Thymus (tissue), 11 donors: Measurements from ENCODE around the gene FMN1. TPM values are rescaled to one million over a fixed set of nuclear protein-coding genes. Genes with fewer than 3 reads are reported as not detected.
A peak's percentile ranks its signal among the peaks of the same experiment; 100 is the strongest.

Experiments used
- DNase-seq, 9 donors: peaks; one replicate each; pipeline ENCODE4 v3.0.0-alpha.2; 2013; ENCODE audit warnings: low spot score in 9 of 9, low read depth in 6 of 9, missing footprints in 1 of 9
- H3K27ac ChIP-seq, 2 donors: one replicate each; pipeline ENCODE4 v1.5.1; 2013; ENCODE audit warnings: control low read depth in 1 of 2, low read depth in 1 of 2, low read length in 1 of 2, mild to moderate bottlenecking in 1 of 2, moderate library complexity in 1 of 2
- H3K27me3 ChIP-seq, 2 donors: one replicate each; pipeline ENCODE4 v1.5.1; 2013; ENCODE audit warnings: low read length in 1 of 2; ENCODE audit not compliant: control insufficient read depth in 2 of 2, insufficient read depth in 1 of 2
- H3K36me3 ChIP-seq, 2 donors: one replicate each; pipeline ENCODE4 v1.5.1; 2013; ENCODE audit warnings: low read length in 1 of 2, mild to moderate bottlenecking in 1 of 2, moderate library complexity in 1 of 2; ENCODE audit not compliant: control insufficient read depth in 2 of 2, insufficient read depth in 2 of 2
- H3K4me1 ChIP-seq, 2 donors: one replicate each; pipeline ENCODE4 v1.5.1; 2013; ENCODE audit warnings: low read length in 2 of 2; ENCODE audit not compliant: control insufficient read depth in 2 of 2, insufficient read depth in 2 of 2
- H3K4me3 ChIP-seq, 2 donors: one replicate each; pipeline ENCODE4 v1.5.1; 2013; ENCODE audit warnings: low read length in 2 of 2, control low read depth in 1 of 2, mild to moderate bottlenecking in 1 of 2
- H3K9me3 ChIP-seq, 2 donors: one replicate each; pipeline ENCODE4 v1.5.1; 2013; ENCODE audit warnings: low read length in 1 of 2, mild to moderate bottlenecking in 1 of 2; ENCODE audit not compliant: control insufficient read depth in 2 of 2, insufficient read depth in 1 of 2
- WGBS: extraction: QIAGEN DNeasy Blood & Tissue Kit; methylation state at CpG from one replicate; pipeline ENCODE4 v1.1.7; 2013; 5-methylcytosine and 5-hydroxymethylcytosine counted together
- polyA plus RNA-seq: library from polyadenylated mRNA; stranded (reverse); fragments of 200-250 nt; gene quantifications from one replicate; pipeline ENCODE4 v1.2.3, GENCODE V29; 2013
- total RNA-seq: library from RNA; stranded (reverse); fragments of 120-200 nt; gene quantifications from one replicate; pipeline ENCODE4 v1.2.4, GENCODE V29; 2013
- donor health status: healthy.

FMN1 gene
- total and polyA plus RNA-seq, 2 donors, result 2.6 to 24.8 TPM

DNA sequence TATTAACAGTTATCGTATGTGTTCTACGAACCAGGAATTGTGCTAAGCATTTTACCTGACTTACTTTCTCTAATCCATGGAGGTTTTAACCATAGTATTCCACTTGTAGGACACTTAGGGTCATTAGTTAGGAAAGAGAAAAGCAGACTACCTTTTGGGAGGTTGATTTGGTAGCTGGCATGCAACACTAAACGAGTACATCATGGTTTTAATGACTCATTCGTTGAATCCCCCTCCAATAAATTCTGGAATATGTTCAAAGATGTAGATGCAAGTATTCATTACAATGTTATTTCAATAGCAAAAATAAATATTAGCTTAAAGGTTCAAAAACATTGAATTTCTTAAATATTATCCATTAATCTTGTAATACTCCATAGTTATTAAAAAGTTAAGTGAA lies 162.5 kb downstream of the FMN1 start:
- WGBS, result 82% methylated on average over 4 of the region's 4 CpGs
- no peak for DNase-seq

DNA sequence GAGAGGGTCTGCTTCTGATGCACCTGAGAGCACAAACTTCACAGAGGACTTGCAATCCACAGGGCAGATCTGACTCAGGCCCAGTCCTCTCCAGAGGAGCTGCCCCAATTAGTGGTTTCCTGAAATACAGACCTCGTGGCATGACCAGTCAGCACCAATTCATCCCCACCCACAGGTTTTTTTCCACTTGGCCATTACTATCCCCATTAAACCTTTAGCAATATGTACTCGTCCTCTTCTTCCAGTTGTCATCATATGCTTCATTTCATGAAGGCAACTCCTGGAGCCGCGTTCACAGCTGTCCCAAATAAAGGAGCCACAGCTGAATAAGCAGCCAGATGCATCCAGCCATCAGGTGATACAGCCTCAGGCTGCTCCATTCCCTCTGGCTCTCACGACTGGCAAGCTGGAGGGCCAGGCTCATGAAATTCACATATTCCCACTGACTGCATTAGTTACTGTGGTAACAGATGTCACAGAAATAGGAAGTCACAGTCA lies 163.1 kb downstream of the FMN1 start:
- H3K4me3 ChIP-seq, result no peak overlapping the region
- H3K36me3 ChIP-seq, result no peaks in the 10 kb centered on the region
- H3K27me3 ChIP-seq, result no peaks in the 10 kb centered on the region
- DNase-seq, result no peak
- H3K9me3 ChIP-seq, result no peaks in the 10 kb centered on the region
- H3K27ac ChIP-seq, result no peak overlapping the region
- 87% methylated on average over 5 of the region's 5 CpGs for WGBS
- H3K4me1 ChIP-seq, result peaks cover 17 to 34% of the 10 kb centered on the region in 2 donors

More for the DNA sequence above, 162.5 kb downstream of the FMN1 start:
- Histone ChIP-seq H3K27ac (no peak overlapping the region), H3K9me3 (no peaks in the 10 kb centered on the region), H3K27me3 (no peaks in the 10 kb centered on the region), H3K36me3 (no peaks in the 10 kb centered on the region), H3K4me1 (peaks cover 12 to 28% of the 10 kb centered on the region in 2 donors), H3K4me3 (no peak overlapping the region)

DNA sequence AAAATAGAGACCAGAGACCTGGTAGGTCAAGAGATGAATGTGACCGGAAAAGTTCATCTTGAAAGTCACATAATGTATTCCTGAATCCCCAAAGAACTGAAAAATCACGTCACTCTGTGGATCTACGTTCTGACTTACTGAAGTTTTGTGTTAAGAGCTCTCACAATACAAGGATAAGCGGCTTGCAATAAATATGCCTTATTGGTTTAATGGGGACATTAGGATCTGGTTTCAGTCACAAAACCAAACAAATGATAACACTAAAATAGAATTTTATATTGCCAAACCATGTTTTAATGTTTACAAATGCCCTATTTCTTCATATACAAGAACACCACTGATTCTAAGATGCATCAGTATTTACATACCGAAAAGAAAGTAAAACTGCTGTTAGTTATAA lies 164.2 kb downstream of the FMN1 start:
- WGBS, result 98% methylated on average over 5 of the region's 5 CpGs
- H3K4me1 ChIP-seq, result peaks cover 17 to 34% of the 10 kb centered on the region in 2 donors

DNA sequence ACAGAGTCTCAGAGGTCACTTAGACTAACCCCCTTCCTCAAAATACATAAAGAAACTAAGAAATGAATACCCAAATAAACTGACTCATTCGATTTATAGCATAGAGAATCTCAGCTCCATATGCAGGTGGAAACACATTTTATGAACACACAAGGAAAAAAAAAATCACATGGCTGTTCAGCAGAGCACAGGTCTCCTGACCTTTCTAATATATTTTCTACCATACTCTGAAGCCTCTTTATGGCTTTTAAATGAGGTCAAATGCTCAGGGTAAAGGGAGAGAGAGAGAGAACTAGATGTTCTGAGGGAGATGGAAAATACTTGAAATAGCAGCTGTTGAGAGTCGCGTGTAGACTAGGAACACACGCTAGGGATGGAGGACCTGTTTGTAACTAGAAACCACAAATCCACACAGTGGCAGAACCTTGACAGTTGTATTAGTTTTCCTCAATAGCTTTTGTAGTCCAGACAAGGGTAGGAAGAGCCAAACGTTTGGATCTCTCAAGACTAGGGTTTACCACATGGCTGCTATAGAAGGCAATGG lies 165.3 kb downstream of the FMN1 start:
- Histone ChIP-seq H3K36me3 (no peaks in the 10 kb centered on the region), H3K9me3 (no peaks in the 10 kb centered on the region), H3K4me1 (peaks cover 17 to 34% of the 10 kb centered on the region in 2 donors), H3K4me3 (no peak overlapping the region), H3K27me3 (no peaks in the 10 kb centered on the region), H3K27ac (peak overlapping the region; percentile 82 to 94)
- 45% methylated on average over 5 of the region's 5 CpGs for WGBS
- peak in 1 of 9 donors; percentile 52 for DNase-seq

More for the DNA sequence above, 164.2 kb downstream of the FMN1 start:
- Histone ChIP-seq H3K36me3 (no peaks in the 10 kb centered on the region), H3K27ac (peak overlapping the region in 1 of 2 donors; percentile 12), H3K27me3 (no peaks in the 10 kb centered on the region), H3K4me3 (no peak overlapping the region), H3K9me3 (no peaks in the 10 kb centered on the region)
- no peak for DNase-seq

DNA sequence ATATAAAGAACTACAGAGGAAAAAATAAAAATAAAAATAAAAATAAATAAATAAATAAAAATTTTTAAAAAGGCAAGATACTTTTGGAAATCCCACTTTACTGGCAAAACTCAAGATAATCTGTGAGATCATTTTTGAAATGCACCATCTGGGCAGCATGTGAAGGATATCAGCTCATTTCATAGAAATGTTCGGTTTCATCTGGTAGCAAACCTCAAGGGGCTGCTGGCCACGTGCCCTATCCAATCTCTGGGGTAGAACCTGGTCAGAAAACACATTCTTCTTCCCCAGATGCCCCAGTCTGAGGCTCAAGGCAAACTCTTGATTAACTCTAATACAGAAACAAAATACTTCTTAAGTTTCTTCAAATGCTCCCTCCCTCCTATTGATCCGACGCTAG lies 166.0 kb downstream of the FMN1 start:
- H3K36me3 ChIP-seq, result no peaks in the 10 kb centered on the region
- H3K27ac ChIP-seq, result peak overlapping the region; percentile 88 to 94
- no peak overlapping the region for H3K4me3 ChIP-seq
- WGBS, result 88% methylated on average over 4 of the region's 4 CpGs
- no peaks in the 10 kb centered on the region for H3K9me3 ChIP-seq
- H3K4me1 ChIP-seq, result peaks cover 17 to 34% of the 10 kb centered on the region in 2 donors
- no peak for DNase-seq
- H3K27me3 ChIP-seq, result no peaks in the 10 kb centered on the region

DNA sequence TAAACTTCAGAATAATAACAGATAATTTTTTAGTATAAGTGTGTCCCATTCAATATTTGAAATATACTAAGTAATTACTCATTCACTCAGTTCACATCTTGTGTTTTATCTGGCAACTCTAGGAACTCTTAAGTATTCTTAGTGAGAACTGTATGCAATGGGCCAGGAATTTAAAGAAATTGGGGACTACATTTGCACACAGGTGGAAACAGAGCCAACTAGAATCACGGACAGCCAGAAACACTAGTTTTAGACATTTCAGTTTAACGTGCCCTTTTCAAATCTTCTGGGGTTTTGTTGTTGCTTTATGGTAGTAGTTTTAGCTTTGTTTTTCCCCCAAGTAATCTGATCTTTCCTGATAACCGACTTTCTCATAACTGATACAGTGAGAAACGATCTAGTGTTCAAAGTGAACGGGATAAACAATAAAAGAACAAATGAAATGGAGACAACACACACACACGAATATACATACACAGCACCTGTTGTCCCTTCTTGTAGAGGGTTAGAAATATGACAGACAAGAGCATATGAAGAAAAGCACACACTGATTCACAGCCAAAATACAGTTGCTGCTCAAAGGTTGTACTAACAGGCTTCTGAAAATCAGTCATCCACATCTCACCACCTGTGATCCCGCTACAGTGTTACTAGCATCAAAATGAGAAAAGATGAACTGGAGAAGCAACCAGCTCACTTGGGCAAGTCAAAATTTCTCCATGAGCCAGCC lies 167.0 kb downstream of the FMN1 start:
- no peaks in the 10 kb centered on the region for H3K27me3 ChIP-seq
- H3K4me3 ChIP-seq, result no peak overlapping the region
- DNase-seq, result peak in 2 of 9 donors; percentile 44 to 49
- H3K4me1 ChIP-seq, result peaks cover 23 to 40% of the 10 kb centered on the region in 2 donors
- H3K27ac ChIP-seq, result peak overlapping the region; percentile 87 to 94
- no peaks in the 10 kb centered on the region for H3K9me3 ChIP-seq
- no peaks in the 10 kb centered on the region for H3K36me3 ChIP-seq
- WGBS, result 37% methylated on average over 7 of the region's 7 CpGs

DNA sequence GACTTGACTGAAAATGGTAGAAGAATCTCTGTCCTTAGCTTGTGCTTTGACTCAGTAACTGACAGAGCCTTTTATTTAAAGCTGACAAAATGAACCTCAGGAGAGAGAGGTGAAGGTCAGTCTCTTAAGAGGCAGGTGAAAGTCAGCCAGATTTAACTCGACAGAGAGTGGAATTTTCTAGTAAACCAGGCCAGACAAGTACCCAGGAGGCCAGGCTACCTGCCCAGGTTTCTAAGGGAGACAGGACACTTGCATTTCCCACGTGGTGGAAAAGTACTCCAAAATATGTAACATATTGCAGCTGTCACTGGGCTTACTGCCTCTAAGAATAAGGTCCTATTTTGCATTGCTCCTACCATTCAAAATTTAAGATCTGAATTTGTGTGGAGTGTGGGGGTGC lies 167.9 kb downstream of the FMN1 start:
- H3K27me3 ChIP-seq, result no peaks in the 10 kb centered on the region
- 78% methylated on average over 2 of the region's 2 CpGs for WGBS
- no peak for DNase-seq
- no peaks in the 10 kb centered on the region for H3K36me3 ChIP-seq
- H3K9me3 ChIP-seq, result no peaks in the 10 kb centered on the region
- peak overlapping the region; percentile 80 to 94 for H3K27ac ChIP-seq
- H3K4me3 ChIP-seq, result no peak overlapping the region
- peaks cover 23 to 45% of the 10 kb centered on the region in 2 donors for H3K4me1 ChIP-seq

DNA sequence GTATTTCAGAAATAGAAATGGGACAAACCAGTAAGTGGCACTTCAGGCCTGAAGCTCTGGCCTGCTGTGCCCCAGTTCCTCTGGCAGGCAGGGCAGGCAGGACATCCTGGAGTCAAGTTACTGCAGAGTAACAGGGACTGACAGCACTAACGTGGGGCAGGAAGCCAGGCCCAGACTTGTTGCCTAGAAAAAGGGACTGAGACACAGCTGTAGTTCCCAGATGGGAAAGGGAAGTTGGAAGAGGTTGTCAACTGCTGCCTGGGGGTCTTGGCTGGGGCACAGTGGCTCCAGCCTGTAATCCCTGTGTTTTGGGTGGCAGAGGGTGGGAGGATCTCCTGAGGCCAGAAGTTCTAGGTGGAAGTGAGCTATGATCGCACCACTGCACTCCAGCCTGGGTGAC lies 171.9 kb downstream of the FMN1 start:
- H3K9me3 ChIP-seq, result peaks cover 0 to 11% of the 10 kb centered on the region in 2 donors
- WGBS, result 60% methylated on average over 2 of the region's 2 CpGs
- peak in 2 of 9 donors; percentile 46 to 53 for DNase-seq
- H3K36me3 ChIP-seq, result no peaks in the 10 kb centered on the region
- H3K27ac ChIP-seq, result peak overlapping the region; percentile 85 to 90
- no peak overlapping the region for H3K4me3 ChIP-seq
- no peaks in the 10 kb centered on the region for H3K27me3 ChIP-seq
- peaks cover 11 to 28% of the 10 kb centered on the region in 2 donors for H3K4me1 ChIP-seq

DNA sequence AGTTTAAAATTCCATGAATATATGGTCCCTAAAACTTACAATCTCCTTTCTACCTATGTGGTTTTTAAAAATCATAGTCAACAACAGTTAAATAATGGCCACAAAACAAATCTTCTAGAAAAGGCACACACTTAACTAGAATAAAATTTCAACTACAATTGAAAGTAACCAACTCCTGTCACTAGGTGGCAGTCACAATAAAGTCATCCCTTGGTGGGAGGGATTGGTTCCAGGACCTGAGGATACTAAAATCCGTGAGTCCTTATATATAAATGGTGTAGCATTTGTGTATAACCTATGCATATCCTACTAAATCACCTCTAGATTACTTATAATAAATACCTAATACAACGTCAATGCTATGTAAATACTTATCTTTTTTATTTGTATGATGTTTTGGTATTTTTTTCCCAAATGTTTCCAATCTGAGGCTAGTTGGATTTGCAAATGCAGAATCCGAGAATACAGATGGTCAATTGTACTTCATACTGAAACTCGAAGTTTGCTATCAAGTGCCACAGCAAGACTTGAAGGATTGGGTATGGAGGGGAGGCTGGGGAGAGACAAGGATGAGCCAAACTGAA lies 172.6 kb downstream of the FMN1 start:
- Histone ChIP-seq H3K9me3 (peaks cover 0 to 11% of the 10 kb centered on the region in 2 donors), H3K36me3 (no peaks in the 10 kb centered on the region), H3K27me3 (no peaks in the 10 kb centered on the region), H3K4me3 (no peak overlapping the region), H3K27ac (peak overlapping the region in 1 of 2 donors; percentile 90), H3K4me1 (peaks cover 11 to 28% of the 10 kb centered on the region in 2 donors)
- DNase-seq, result peak in 2 of 9 donors; percentile 58 to 67
- 52% methylated on average over 4 of the region's 4 CpGs for WGBS
